WTC11 (cell line): ENCODE measurements around the gene CTDNEP1. TPM values are rescaled to one million over a fixed set of nuclear protein-coding genes. Genes with fewer than 3 reads are reported as not detected.

Experiments
- ATAC-seq: fragments of 200-7000 bp; cut with Tn5 transposase; 2 replicates; pipeline ENCODE4 v1.10.0; 2021; ENCODE audit warnings: mild to moderate bottlenecking, moderate library complexity
- CTCF ChIA-PET: fragments of 300-600 bp; sonication (Branson Sonifier 250); formaldehyde crosslinking; loops from one replicate; lab custom pipeline; 2021; ENCODE audit warnings: antibody characterized with exemption; lab: Charles Lee
- POLR2A ChIA-PET: fragments of 350-600 bp; sonication (Branson Sonifier 250); formaldehyde crosslinking; loops from one replicate; lab custom pipeline; 2021; ENCODE audit warnings: antibody characterized with exemption; lab: Charles Lee
- DNase-seq: peaks from one replicate; pipeline ENCODE4 v3.0.0; 2021; ENCODE audit warnings: low spot score
- H3K27ac Mint-ChIP-seq: 2 replicates; pipeline ENCODE4 v1.8.0; 2021; ENCODE audit warnings: mixed read lengths
- H3K27me3 Mint-ChIP-seq: 2 replicates; pipeline ENCODE4 v1.8.0; 2021; ENCODE audit warnings: low read depth, mild to moderate bottlenecking, moderate library complexity, mixed read lengths
- H3K36me3 Mint-ChIP-seq: 2 replicates; pipeline ENCODE4 v1.8.0; 2021; ENCODE audit warnings: mixed read lengths
- H3K4me1 Mint-ChIP-seq: 2 replicates; pipeline ENCODE4 v1.8.0; 2022; ENCODE audit warnings: mixed read lengths
- H3K4me3 Mint-ChIP-seq: 2 replicates; pipeline ENCODE4 v1.8.0; 2021; ENCODE audit warnings: mild to moderate bottlenecking, moderate library complexity, mixed read lengths
- H3K9me3 Mint-ChIP-seq: 2 replicates; pipeline ENCODE4 v1.8.0; 2021; ENCODE audit warnings: mixed read lengths
- AFF4 ChIP-seq: sonication (generic); formaldehyde crosslinking; IDR thresholded peaks from 2 replicates; pipeline ENCODE4 v1.8.1; 2023; ENCODE audit warnings: mild to moderate bottlenecking, missing genetic modification reagents, borderline replicate concordance
- ATF1 ChIP-seq: sonication (generic); formaldehyde crosslinking; IDR thresholded peaks from 2 replicates; pipeline ENCODE4 v1.8.1; 2023; ENCODE audit warnings: mild to moderate bottlenecking, moderate library complexity, missing genetic modification reagents
- ATF2 ChIP-seq: sonication (generic); formaldehyde crosslinking; IDR thresholded peaks from 2 replicates; pipeline ENCODE4 v1.8.1; 2022; ENCODE audit warnings: low read depth, missing genetic modification reagents, borderline replicate concordance
- HMGXB4 ChIP-seq: sonication (generic); formaldehyde crosslinking; IDR thresholded peaks from 2 replicates; pipeline ENCODE4 v1.8.1; 2023; ENCODE audit warnings: mild to moderate bottlenecking, moderate library complexity, missing genetic modification reagents
- PRRX2 ChIP-seq: fragments of 250-450 bp; sonication (Bioruptor Pico); IDR thresholded peaks from 2 replicates; pipeline ENCODE4 v1.8.0; 2021; ENCODE audit warnings: mild to moderate bottlenecking
- RORB ChIP-seq: fragments of 250-450 bp; sonication (Bioruptor Pico); IDR thresholded peaks from 2 replicates; pipeline ENCODE4 v1.9.0; 2021; ENCODE audit warnings: mild to moderate bottlenecking
- SMAD4 ChIP-seq: sonication (generic); formaldehyde crosslinking; IDR thresholded peaks from 2 replicates; pipeline ENCODE4 v1.8.0; 2022; ENCODE audit warnings: mild to moderate bottlenecking, missing genetic modification reagents
- SP1 ChIP-seq: sonication (generic); formaldehyde crosslinking; conservative IDR thresholded peaks from 2 replicates; pipeline ENCODE4 v1.8.1; 2022; ENCODE audit warnings: missing genetic modification reagents
- TCF7 ChIP-seq: sonication (generic); formaldehyde crosslinking; IDR thresholded peaks from 2 replicates; pipeline ENCODE4 v1.8.0; 2022; ENCODE audit warnings: mild to moderate bottlenecking, low read depth, missing genetic modification reagents, moderate library complexity
- ZBTB21 ChIP-seq: sonication (generic); formaldehyde crosslinking; IDR thresholded peaks from 2 replicates; pipeline ENCODE4 v1.8.1; 2023; ENCODE audit warnings: mild to moderate bottlenecking, missing genetic modification reagents, borderline replicate concordance
- ZNF138 ChIP-seq: sonication (generic); formaldehyde crosslinking; conservative IDR thresholded peaks from 2 replicates; pipeline ENCODE4 v1.8.1; 2022; ENCODE audit warnings: mild to moderate bottlenecking, moderate library complexity, missing genetic modification reagents
- ZNF232 ChIP-seq: sonication (generic); formaldehyde crosslinking; IDR thresholded peaks from 2 replicates; pipeline ENCODE4 v1.8.0; 2022; ENCODE audit warnings: mild to moderate bottlenecking, missing genetic modification reagents
- total RNA-seq: library from RNA; stranded (reverse); gene quantifications from 3 replicates; pipeline ENCODE4 v1.2.3, GENCODE V29; 2021
- TF ChIP-seq, protein P1 (sequence below): sonication (generic); formaldehyde crosslinking; IDR thresholded peaks from 2 replicates; pipeline ENCODE4 v1.8.1; 2022; ENCODE audit warnings: missing genetic modification reagents, borderline replicate concordance
- TF ChIP-seq, protein P2 (sequence below): fragments of 250-450 bp; sonication (Bioruptor Pico); IDR thresholded peaks from 2 replicates; pipeline ENCODE4 v1.9.0; 2021; ENCODE audit warnings: moderate library complexity, mild to moderate bottlenecking, inconsistent platforms, borderline replicate concordance

CTDNEP1 gene
- total RNA-seq, 1 experiment from 2014 or later, result 127 TPM

DNA sequence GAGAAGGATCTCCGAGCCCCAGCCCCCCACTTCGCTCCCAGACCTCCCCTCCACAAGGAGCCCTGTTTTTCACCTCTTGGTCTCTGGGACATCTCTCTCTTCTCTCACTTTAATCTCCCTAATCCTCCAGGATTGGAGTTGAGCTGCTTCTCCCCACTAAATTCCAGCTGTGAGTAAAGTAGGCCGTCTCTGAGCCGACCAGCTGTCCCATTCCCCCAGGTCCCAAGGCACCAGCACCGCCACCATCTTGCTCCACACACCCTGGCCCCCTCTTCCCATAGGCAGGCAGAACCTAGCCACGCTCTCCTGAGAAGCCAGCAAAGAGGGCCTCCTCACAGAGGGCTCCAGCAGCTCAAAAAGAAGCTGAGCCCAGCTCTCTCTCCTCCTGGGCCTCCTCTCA lies 32.8 kb downstream of the CTDNEP1 start (continued):
- TF ChIP-seq SMAD4 (no peak), ATF2 (CRISPR knock-in tag) (no peak)

- no peak for ATAC-seq
- ChIA-PET POLR2A (no interaction called here), CTCF (interaction anchor here (0.8 to 4.8 kb wide), 2 partner anchors 10 to 14 kb away, joined by 3 to 24 read pairs; no protein-coding TSS in a partner anchor)
- DNase-seq, result no peak
- Mint-ChIP-seq H3K27me3 (peaks cover 4% of the 10 kb centered on the region; the same call in 1 of the 2 replicates), H3K36me3 (peaks cover under 1% of the 10 kb centered on the region; the same call in 1 of the 2 replicates), H3K9me3 (no peaks in the 10 kb centered on the region), H3K4me1 (peaks cover 55% of the 10 kb centered on the region), H3K4me3 (peak overlapping the region; percentile 78), H3K27ac (no peak overlapping the region)
- no peak for TF ChIP-seq TCF7 (CRISPR knock-in tag)
- no peak for TF ChIP-seq PRRX2 (CRISPR knock-in tag)
- TF ChIP-seq, protein P1, sequence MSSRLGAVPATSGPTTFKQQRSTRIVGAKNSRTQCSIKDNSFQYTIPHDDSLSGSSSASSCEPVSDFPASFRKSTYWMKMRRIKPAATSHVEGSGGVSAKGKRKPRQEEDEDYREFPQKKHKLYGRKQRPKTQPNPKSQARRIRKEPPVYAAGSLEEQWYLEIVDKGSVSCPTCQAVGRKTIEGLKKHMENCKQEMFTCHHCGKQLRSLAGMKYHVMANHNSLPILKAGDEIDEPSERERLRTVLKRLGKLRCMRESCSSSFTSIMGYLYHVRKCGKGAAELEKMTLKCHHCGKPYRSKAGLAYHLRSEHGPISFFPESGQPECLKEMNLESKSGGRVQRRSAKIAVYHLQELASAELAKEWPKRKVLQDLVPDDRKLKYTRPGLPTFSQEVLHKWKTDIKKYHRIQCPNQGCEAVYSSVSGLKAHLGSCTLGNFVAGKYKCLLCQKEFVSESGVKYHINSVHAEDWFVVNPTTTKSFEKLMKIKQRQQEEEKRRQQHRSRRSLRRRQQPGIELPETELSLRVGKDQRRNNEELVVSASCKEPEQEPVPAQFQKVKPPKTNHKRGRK (CRISPR knock-in tag), result no peak
- no peak for TF ChIP-seq ZNF232 (CRISPR knock-in tag)
- TF ChIP-seq, protein P2, sequence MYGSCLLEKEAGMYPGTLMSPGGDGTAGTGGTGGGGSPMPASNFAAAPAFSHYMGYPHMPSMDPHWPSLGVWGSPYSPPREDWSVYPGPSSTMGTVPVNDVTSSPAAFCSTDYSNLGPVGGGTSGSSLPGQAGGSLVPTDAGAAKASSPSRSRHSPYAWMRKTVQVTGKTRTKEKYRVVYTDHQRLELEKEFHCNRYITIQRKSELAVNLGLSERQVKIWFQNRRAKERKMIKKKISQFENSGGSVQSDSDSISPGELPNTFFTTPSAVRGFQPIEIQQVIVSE (CRISPR knock-in tag), result no peak
- no peak for TF ChIP-seq HMGXB4
- TF ChIP-seq ZNF138, result no peak
- no peak for TF ChIP-seq ZBTB21
Observed at GRCh38 chr17:7218166-7218565, 33.4 kb downstream of the CTDNEP1 start.

- H3K27me3 Mint-ChIP-seq, result peaks cover 4% of the 10 kb centered on the region; the same call in 1 of the 2 replicates
- H3K36me3 Mint-ChIP-seq, result no peaks in the 10 kb centered on the region
- H3K9me3 Mint-ChIP-seq, result no peaks in the 10 kb centered on the region
- peak overlapping the region; percentile 79; the same call in 1 of the 2 replicates for H3K27ac Mint-ChIP-seq
- ChIA-PET CTCF (interaction anchor here (0.6 to 4.8 kb wide), 6 partner anchors 9 to 620 kb away, joined by 3 to 24 read pairs (median 4); partner anchors contain the start of gene DVL2), POLR2A (no interaction called here)
- DNase-seq (no peak), ATAC-seq (no peak)
- peak overlapping the region; percentile 78 for H3K4me3 Mint-ChIP-seq
- H3K4me1 Mint-ChIP-seq, result peaks cover 57% of the 10 kb centered on the region
- TF ChIP-seq ATF1 (CRISPR knock-in tag) (0 out of 2 replicates have a peak, but pooled peaks have one; percentile 35), AFF4 (CRISPR knock-in tag) (no peak), SP1 (CRISPR knock-in tag) (0 out of 2 replicates have a peak, but pooled peaks have one; percentile 9), RORB (CRISPR knock-in tag) (no peak)
Observed at GRCh38 chr17:7217113-7217987, 34.2 kb downstream of the CTDNEP1 start.
